ENCODE results near the gene VPS4B. TPM values are rescaled to one million over a fixed set of nuclear protein-coding genes. Genes with fewer than 3 reads are reported as not detected.

VPS4B gene
- total and polyA plus RNA-seq, 2 experiments from 2014 or later: 30.2 to 49.4 TPM

DNA sequence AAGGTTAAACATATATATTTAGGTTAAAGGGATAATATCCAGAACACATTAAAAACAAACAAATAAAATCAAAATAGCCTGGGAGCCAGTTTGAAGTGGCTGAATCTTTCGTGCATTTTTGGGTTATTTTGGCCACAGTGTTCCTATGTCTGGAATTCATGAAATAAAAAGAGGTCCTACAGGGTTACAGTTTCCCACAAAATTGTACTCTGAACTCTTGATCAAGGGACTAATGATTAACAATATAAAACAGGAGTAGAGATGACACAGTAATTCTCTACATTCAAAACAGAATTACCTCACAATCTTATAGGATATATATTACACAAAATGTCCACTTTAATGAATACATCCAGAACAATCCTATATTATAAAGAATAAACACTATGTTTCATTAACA is 24.9 kb downstream of the VPS4B start:
- Histone ChIP-seq H3K9me2 (ENCODE audit: insufficient read depth) (no peaks in the 10 kb centered on the region), H4K20me1 (replicated peaks; ENCODE audit: insufficient read depth) (no peaks in the 10 kb centered on the region), H3K4me3 (no peak overlapping the region), H3K79me2 (replicated peaks; ENCODE audit: insufficient read depth) (no peaks in the 10 kb centered on the region), H3K27ac (ENCODE audit: low read depth) (no peak overlapping the region), H3F3A (replicated peaks; ENCODE audit: low read depth) (no peaks in the 10 kb centered on the region), H3K36me3 (ENCODE audit: insufficient read depth) (peaks cover 55% of the 10 kb centered on the region), H3K4me2 (no peak overlapping the region), H2AFZ (no peak overlapping the region), H3K27me3 (ENCODE audit: insufficient read depth) (no peaks in the 10 kb centered on the region), H3K4me1 (ENCODE audit: insufficient read depth) (no peaks in the 10 kb centered on the region)
- Mint-ChIP-seq H3K4me3 (no peak overlapping the region), H3K4me1 (no peaks in the 10 kb centered on the region), H3K27me3 (ENCODE audit: insufficient read depth, low read depth, poor library complexity) (peaks cover 2% of the 10 kb centered on the region), H3K9me3 (no peaks in the 10 kb centered on the region), H3K27ac (no peak overlapping the region), H3K36me3 (ENCODE audit: low read depth) (peaks cover 34% of the 10 kb centered on the region)
- no peak for TF ChIP-seq CTCF (conservative IDR thresholded peaks at IDR 0.05; ENCODE audit: low read depth in 2 of 2)
- TF ChIP-seq EZH2 (IDR thresholded peaks at IDR 0.05; ENCODE audit: low read depth, unreplicated experiment): no peak
- DNase-seq (ENCODE audit: low spot score) (no peak), ATAC-seq (no peak)

- H3F3A ChIP-seq (replicated peaks; ENCODE audit: low read depth): no peaks in the 10 kb centered on the region
- no peaks in the 10 kb centered on the region for H3K27me3 ChIP-seq (ENCODE audit: insufficient read depth)
- H3K36me3 Mint-ChIP-seq (ENCODE audit: low read depth): peaks cover 35% of the 10 kb centered on the region
- H3K4me1 ChIP-seq (ENCODE audit: insufficient read depth): no peaks in the 10 kb centered on the region
- peaks cover 2% of the 10 kb centered on the region for H3K27me3 Mint-ChIP-seq (ENCODE audit: insufficient read depth, low read depth, poor library complexity)
- no peak overlapping the region for H3K4me3 Mint-ChIP-seq
- H3K4me3 ChIP-seq: no peak overlapping the region
- H4K20me1 ChIP-seq (replicated peaks; ENCODE audit: insufficient read depth): no peaks in the 10 kb centered on the region
- ATAC-seq (no peak), DNase-seq (ENCODE audit: low spot score) (no peak)
- H3K79me2 ChIP-seq (replicated peaks; ENCODE audit: insufficient read depth): no peaks in the 10 kb centered on the region
- no peak overlapping the region for H2AFZ ChIP-seq
- no peaks in the 10 kb centered on the region for H3K9me3 Mint-ChIP-seq
- no peaks in the 10 kb centered on the region for H3K4me1 Mint-ChIP-seq
- no peak overlapping the region for H3K27ac ChIP-seq (ENCODE audit: low read depth)
- peaks cover 59% of the 10 kb centered on the region for H3K36me3 ChIP-seq (ENCODE audit: insufficient read depth)
- no peak overlapping the region for H3K27ac Mint-ChIP-seq
- H3K4me2 ChIP-seq: no peak overlapping the region
- H3K9me2 ChIP-seq (ENCODE audit: insufficient read depth): no peaks in the 10 kb centered on the region
- TF ChIP-seq REST (IDR thresholded peaks at IDR 0.05; ENCODE audit: unreplicated experiment) (no peak), ZNF331 (CRISPR knock-in tag; IDR thresholded peaks at IDR 0.05; ENCODE audit: low read depth) (no peak), POLR2AphosphoS5 (IDR thresholded peaks at IDR 0.05; ENCODE audit: low read depth) (no peak), STAT1 (IDR thresholded peaks at IDR 0.05; ENCODE audit: unreplicated experiment) (no peak), JUNB (IDR thresholded peaks at IDR 0.05; ENCODE audit: unreplicated experiment) (no peak), ZNF114 (CRISPR knock-in tag; IDR thresholded peaks at IDR 0.05) (no peak), ZNF462 (CRISPR knock-in tag; IDR thresholded peaks at IDR 0.05) (no peak), EZH2 (IDR thresholded peaks at IDR 0.05; ENCODE audit: low read depth, unreplicated experiment) (no peak)
These were observed 26.8 kb downstream of the VPS4B start for GRCh38 chr18:63395503-63395902.

All from GM23338 (cell line).